Stimulated activated CD4-positive, alpha-beta T cell treated with anti-CD3 and anti-CD28 coated beads, Interleukin-15, amount 100 ng/mL, for 1 hour (primary cell): ENCODE results near the gene FMOD.

ENCODE experiments used
- DNase-seq, 2 donors: peaks; one replicate each; pipeline ENCODE4 v3.0.0-alpha.2; 2020; ENCODE audit warnings: low read depth in 1 of 2, low spot score in 1 of 2

The FMOD gene

GRCh38 chr1:203351037-203351625, at the start of gene FMOD:
TSS of gene FMOD (minus strand) at chr1:203351122. CDS start at chr1:203348270, 2,852 bp downstream.
- no peak for DNase-seq

- DNase-seq, result no peak
Measured at GRCh38 chr1:203396595-203397194, 45.8 kb upstream of the FMOD start.

GRCh38 chr1:203395751-203396150, 44.8 kb upstream of the FMOD start:
- no peak for DNase-seq

GRCh38 chr1:203390298-203390697, 39.4 kb upstream of the FMOD start:
- no peak for DNase-seq

- no peak for DNase-seq
Measured at GRCh38 chr1:203388683-203389082, 37.8 kb upstream of the FMOD start.

GRCh38 chr1:203382026-203382425, 31.1 kb upstream of the FMOD start:
- DNase-seq, result no peak

GRCh38 chr1:203381151-203381751, 30.3 kb upstream of the FMOD start:
- DNase-seq, result no peak

- DNase-seq, result no peak
Measured at GRCh38 chr1:203380420-203381150, 29.7 kb upstream of the FMOD start.

- DNase-seq, result no peak
Measured at GRCh38 chr1:203379825-203380224, 28.9 kb upstream of the FMOD start.

- no peak for DNase-seq
Measured at GRCh38 chr1:203378556-203379245, 27.8 kb upstream of the FMOD start.

- DNase-seq, result no peak
Measured at GRCh38 chr1:203373991-203374390, 23.1 kb upstream of the FMOD start.

GRCh38 chr1:203373002-203373401, 22.1 kb upstream of the FMOD start:
- no peak for DNase-seq

GRCh38 chr1:203371288-203371687, 20.4 kb upstream of the FMOD start:
- no peak for DNase-seq

GRCh38 chr1:203369666-203370065, 18.7 kb upstream of the FMOD start:
- no peak for DNase-seq

- no peak for DNase-seq
Measured at GRCh38 chr1:203368624-203369451, 17.9 kb upstream of the FMOD start.

GRCh38 chr1:203367057-203367456, 16.1 kb upstream of the FMOD start:
- no peak for DNase-seq

GRCh38 chr1:203366476-203366875, 15.6 kb upstream of the FMOD start:
- no peak for DNase-seq

- no peak for DNase-seq
Measured at GRCh38 chr1:203364806-203365205, 13.9 kb upstream of the FMOD start.

GRCh38 chr1:203364094-203364801, 13.3 kb upstream of the FMOD start:
- DNase-seq, result no peak

GRCh38 chr1:203362720-203363025, 11.8 kb upstream of the FMOD start:
- no peak for DNase-seq
